ENCODE measurements around the gene PLSCR2.

GRCh38 chr3:146468671-146469149, 651 bp downstream of the PLSCR2 start:
- TF ChIP-seq ZNF660 (tag by site-specific recombination; IDR thresholded peaks at IDR 0.05) = no peak
- no peak for TF ChIP-seq OSR2 (tag by site-specific recombination; IDR thresholded peaks at IDR 0.05)
- TF ChIP-seq CTCF (tag by site-specific recombination; IDR thresholded peaks at IDR 0.05) = no peak
- no peak for TF ChIP-seq KLF10 (tag by site-specific recombination; IDR thresholded peaks at IDR 0.05)
- no peak for TF ChIP-seq WT1 (tag by site-specific recombination; IDR thresholded peaks at IDR 0.05)
- TF ChIP-seq ZNF747 (tag by site-specific recombination; IDR thresholded peaks at IDR 0.05) = no peak
- TF ChIP-seq ZBTB17 (tag by site-specific recombination; IDR thresholded peaks at IDR 0.05) = no peak
- no peak for TF ChIP-seq OVOL3 (tag by site-specific recombination; IDR thresholded peaks at IDR 0.05)
- TF ChIP-seq PRDM10 (tag by site-specific recombination; IDR thresholded peaks at IDR 0.05) = no peak
- TF ChIP-seq HOXA7 (CRISPR knock-in tag; IDR thresholded peaks at IDR 0.05; ENCODE audit: borderline replicate concordance) = no peak
